Stimulated activated CD4-positive, alpha-beta T cell treated with anti-CD3 and anti-CD28 coated beads, TNF-alpha, amount 100 ng/mL, for 1 hour (primary cell): ENCODE measurements around the gene BANK1.

ENCODE experiments used
- DNase-seq, 3 donors: peaks; one replicate each; pipeline ENCODE4 v3.0.0-alpha.2; 2020; ENCODE audit warnings: low read depth in 3 of 3, low spot score in 1 of 3

The BANK1 gene

GRCh38 chr4:102022343-102022742, 231.8 kb downstream of the BANK1 start:
- no peak for DNase-seq

- no peak for DNase-seq
These were observed 237.4 kb downstream of the BANK1 start for GRCh38 chr4:102027961-102028360.

- DNase-seq: no peak
These were observed 240.9 kb downstream of the BANK1 start for GRCh38 chr4:102031406-102031805.

GRCh38 chr4:102036016-102036415, 245.5 kb downstream of the BANK1 start:
- no peak for DNase-seq

- DNase-seq: no peak
These were observed 246.3 kb downstream of the BANK1 start for GRCh38 chr4:102036619-102037376.

- no peak for DNase-seq
These were observed 247.0 kb downstream of the BANK1 start for GRCh38 chr4:102037566-102037965.

GRCh38 chr4:102042871-102043802, 252.6 kb downstream of the BANK1 start:
- no peak for DNase-seq

- no peak for DNase-seq
These were observed 257.1 kb downstream of the BANK1 start for GRCh38 chr4:102047616-102048015.

GRCh38 chr4:102055805-102056204, 265.3 kb downstream of the BANK1 start:
- no peak for DNase-seq

- DNase-seq: no peak
These were observed 266.6 kb downstream of the BANK1 start for GRCh38 chr4:102057122-102057521.

GRCh38 chr4:102061133-102061532, 270.6 kb downstream of the BANK1 start:
- no peak for DNase-seq

- DNase-seq: no peak
These were observed 274.4 kb downstream of the BANK1 start for GRCh38 chr4:102064747-102065442.

- no peak for DNase-seq
These were observed 286.1 kb downstream of the BANK1 start for GRCh38 chr4:102076622-102077021.

GRCh38 chr4:102080184-102080583, 289.7 kb downstream of the BANK1 start:
- no peak for DNase-seq

- no peak for DNase-seq
These were observed 299.5 kb downstream of the BANK1 start for GRCh38 chr4:102089850-102090621.

GRCh38 chr4:102091656-102092055, 301.1 kb downstream of the BANK1 start:
- no peak for DNase-seq

GRCh38 chr4:102094481-102094880, 304.0 kb downstream of the BANK1 start:
- no peak for DNase-seq

GRCh38 chr4:102103368-102103767, 312.8 kb downstream of the BANK1 start:
- no peak for DNase-seq

GRCh38 chr4:102104278-102104677, 313.7 kb downstream of the BANK1 start:
- no peak for DNase-seq

- no peak for DNase-seq
These were observed 315.5 kb downstream of the BANK1 start for GRCh38 chr4:102105983-102106382.

GRCh38 chr4:102114118-102114630, 323.6 kb downstream of the BANK1 start:
- no peak for DNase-seq
